GM08714 (cell line): Measurements from ENCODE around the gene MYL12B.
"Not testable (repeated sequence)": the region's sequence is repeated elsewhere in the genome, so short reads cannot be mapped to it uniquely, and the experiment has no call there.

Experiments used
- H3K4me3 ChIP-seq: fragments of 200-500 bp; sonication (Bioruptor generic); 2 replicates; pipeline ENCODE4 v1.5.1; 2014; ENCODE audit warnings: mild to moderate bottlenecking, low read length, inconsistent platforms
- ZNF274 ChIP-seq: IDR thresholded peaks from 2 replicates; pipeline ENCODE4 v1.6.1; 2012; ENCODE audit warnings: mild to moderate bottlenecking, low read depth, low read length

Gene MYL12B

GRCh38 chr18:3283908-3284307 lies 22.0 kb downstream of the MYL12B start:
- H3K4me3 ChIP-seq, result no peak overlapping the region

GRCh38 chr18:3284501-3284900 lies 22.6 kb downstream of the MYL12B start:
- no peak overlapping the region for H3K4me3 ChIP-seq
- no peak for TF ChIP-seq ZNF274

More at GRCh38 chr18:3283908-3284307, 22.0 kb downstream of the MYL12B start:
- TF ChIP-seq ZNF274, result no peak

- no peak overlapping the region for H3K4me3 ChIP-seq
- TF ChIP-seq ZNF274, result no peak
These were observed 24.2 kb downstream of the MYL12B start for GRCh38 chr18:3286159-3286558.

- no peak for TF ChIP-seq ZNF274
- H3K4me3 ChIP-seq, result no peak overlapping the region
These were observed 31.4 kb downstream of the MYL12B start for GRCh38 chr18:3293196-3293951.

- no peak for TF ChIP-seq ZNF274
- no peak overlapping the region for H3K4me3 ChIP-seq
These were observed 32.6 kb downstream of the MYL12B start for GRCh38 chr18:3294435-3295080.

GRCh38 chr18:3297025-3297984 lies 35.4 kb downstream of the MYL12B start:
- peak overlapping the region; percentile 87 for H3K4me3 ChIP-seq
- TF ChIP-seq ZNF274, result no peak

- TF ChIP-seq ZNF274, result no peak
- H3K4me3 ChIP-seq, result no peak overlapping the region
These were observed 42.9 kb downstream of the MYL12B start for GRCh38 chr18:3304832-3305231.

GRCh38 chr18:3305354-3305762 lies 43.4 kb downstream of the MYL12B start:
- no peak overlapping the region for H3K4me3 ChIP-seq
- TF ChIP-seq ZNF274, result no peak

- TF ChIP-seq ZNF274, result no peak
- no peak overlapping the region for H3K4me3 ChIP-seq
These were observed 44.0 kb downstream of the MYL12B start for GRCh38 chr18:3305933-3306332.

GRCh38 chr18:3306391-3306790 lies 44.5 kb downstream of the MYL12B start:
- TF ChIP-seq ZNF274, result no peak
- H3K4me3 ChIP-seq, result no peak overlapping the region

GRCh38 chr18:3313685-3314084 lies 51.8 kb downstream of the MYL12B start:
- H3K4me3 ChIP-seq, result no peak overlapping the region
- TF ChIP-seq ZNF274, result no peak

GRCh38 chr18:3315344-3315743 lies 53.4 kb downstream of the MYL12B start:
- H3K4me3 ChIP-seq, result not testable (repeated sequence)

- no peak overlapping the region for H3K4me3 ChIP-seq
- no peak for TF ChIP-seq ZNF274
These were observed 57.5 kb downstream of the MYL12B start for GRCh38 chr18:3319399-3319798.

- H3K4me3 ChIP-seq, result no peak overlapping the region
These were observed 58.0 kb downstream of the MYL12B start for GRCh38 chr18:3319894-3320454.

More at GRCh38 chr18:3319894-3320454, 58.0 kb downstream of the MYL12B start:
- TF ChIP-seq ZNF274, result no peak
